GM12892 (cell line): ENCODE data around the gene RBPMS2.

Source experiments
- POLR2A ChIP-seq: IDR thresholded peaks from 2 replicates; pipeline ENCODE4 v1.6.1; 2011; ENCODE audit warnings: low read depth, low read length, control low read depth
- TAF1 ChIP-seq: IDR thresholded peaks from 2 replicates; pipeline ENCODE4 v1.6.1; 2011; ENCODE audit warnings: low read depth, mild to moderate bottlenecking, control low read depth, low read length, borderline replicate concordance

DNA sequence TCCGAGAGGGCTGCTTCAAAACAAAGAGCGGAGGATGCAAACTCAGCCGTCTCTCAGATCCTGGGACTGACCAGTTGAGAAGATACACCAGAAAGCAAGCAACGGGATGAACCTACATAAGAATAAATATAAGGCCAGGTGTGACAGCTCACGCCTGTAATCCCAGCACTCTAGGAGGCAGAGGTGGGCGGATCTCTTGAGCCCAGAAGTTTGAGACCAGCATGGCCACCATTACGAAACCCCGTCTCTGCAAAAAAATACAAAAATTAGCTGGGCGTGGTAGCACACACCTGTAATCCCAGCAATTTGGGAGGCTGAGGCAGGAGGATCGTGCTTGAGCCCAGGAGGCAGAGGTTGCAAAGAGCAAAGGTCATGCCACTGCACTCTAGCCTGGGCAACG is 31.7 kb downstream of the RBPMS2 start:
- TF ChIP-seq TAF1 (no peak), POLR2A (no peak)
